ENCODE measurements around the gene KRI1.
A peak's percentile ranks its signal among the peaks of the same experiment; 100 is the strongest.
"Not testable (repeated sequence)": the region's sequence is repeated elsewhere in the genome, so short reads cannot be mapped to it uniquely, and the experiment has no call there.

Gene KRI1

DNA sequence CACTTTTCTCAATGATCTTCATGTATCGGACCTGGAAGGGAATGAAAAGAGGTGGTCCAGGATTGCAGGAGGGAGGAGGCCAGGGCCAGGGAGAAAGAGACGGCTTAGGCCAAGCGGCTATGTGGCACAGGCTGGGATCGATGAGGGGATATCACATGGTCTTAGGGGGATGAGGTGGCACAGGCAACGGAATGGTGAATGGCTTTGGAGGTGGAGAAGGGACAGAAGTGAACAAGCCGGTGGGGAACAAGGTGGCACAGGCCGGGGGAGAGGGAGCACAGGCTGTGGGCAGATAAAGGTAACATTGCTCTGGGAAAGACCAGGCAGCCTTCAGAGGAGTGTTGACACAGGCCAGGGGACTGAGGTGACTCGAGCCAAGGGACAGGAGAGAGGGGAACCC, 8.7 kb upstream of the KRI1 start:
- no peak for DNase-seq

DNA sequence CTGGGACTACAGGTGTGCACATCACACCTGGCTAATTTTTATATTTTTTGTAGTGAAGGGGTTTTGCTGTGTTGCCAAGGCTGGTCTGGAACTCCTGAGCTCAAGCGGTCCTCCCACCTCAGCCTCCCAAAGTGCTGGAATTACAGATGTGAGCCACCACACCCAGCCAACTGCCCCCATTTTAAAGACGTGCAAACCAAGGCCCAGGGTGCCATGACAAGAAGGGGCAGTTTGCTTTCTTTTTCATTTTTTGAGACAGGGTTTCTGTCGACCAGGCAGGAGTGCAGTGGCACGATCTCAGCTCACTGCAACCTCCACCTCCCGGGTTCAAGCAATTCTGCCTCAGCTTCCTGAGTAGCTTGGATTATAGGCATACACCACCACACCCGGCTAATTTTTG, 8.0 kb upstream of the KRI1 start:
- DNase-seq = not testable (repeated sequence)

DNA sequence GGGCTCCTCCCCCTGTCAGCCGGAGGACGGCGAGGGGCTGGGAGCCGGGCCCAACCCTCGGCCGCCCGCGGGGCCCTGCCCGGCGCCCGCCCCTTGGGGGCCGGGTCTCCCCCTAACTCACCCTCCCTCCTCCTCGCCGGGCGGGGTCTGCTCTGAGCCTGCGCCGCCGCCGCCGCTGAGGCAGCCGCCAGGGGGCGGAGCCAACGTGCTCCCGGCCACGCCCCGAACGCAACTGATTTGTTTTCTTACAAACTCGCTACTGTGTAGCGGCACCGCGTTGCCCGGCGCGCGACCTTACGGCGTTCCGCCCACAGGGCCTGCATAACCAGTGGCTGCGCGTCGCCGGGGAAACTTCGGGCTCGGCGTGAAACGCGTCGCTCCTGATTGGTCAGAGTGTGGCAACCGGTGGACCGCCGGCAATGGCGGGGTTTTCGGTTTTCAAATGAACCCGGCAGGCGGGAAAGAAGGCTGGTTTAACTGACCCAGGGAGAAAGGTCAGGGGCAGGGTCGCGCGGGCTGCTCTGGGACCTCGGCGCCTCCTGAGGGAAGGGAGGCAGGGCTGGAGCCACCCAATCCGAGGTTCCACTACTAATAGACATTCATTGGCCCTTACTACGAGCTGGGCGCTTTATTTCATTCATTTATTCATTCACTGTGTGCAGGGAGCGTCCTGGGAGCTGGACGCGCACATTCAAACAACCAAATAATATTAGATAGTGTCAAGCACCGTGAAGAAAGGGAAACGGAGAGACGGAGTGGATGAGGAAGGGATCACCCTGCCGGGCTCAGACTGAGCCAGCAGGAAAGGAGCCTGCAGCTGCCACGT, 3.2 kb upstream of the KRI1 start, which contains the start of gene CDKN2D:
Gene CDKN2D (minus strand): TSS at position 154 of the 826 bp plus-strand sequence. CDS start 326 bp downstream, outside the sequence.
- DNase-seq = peak; percentile 100

DNA sequence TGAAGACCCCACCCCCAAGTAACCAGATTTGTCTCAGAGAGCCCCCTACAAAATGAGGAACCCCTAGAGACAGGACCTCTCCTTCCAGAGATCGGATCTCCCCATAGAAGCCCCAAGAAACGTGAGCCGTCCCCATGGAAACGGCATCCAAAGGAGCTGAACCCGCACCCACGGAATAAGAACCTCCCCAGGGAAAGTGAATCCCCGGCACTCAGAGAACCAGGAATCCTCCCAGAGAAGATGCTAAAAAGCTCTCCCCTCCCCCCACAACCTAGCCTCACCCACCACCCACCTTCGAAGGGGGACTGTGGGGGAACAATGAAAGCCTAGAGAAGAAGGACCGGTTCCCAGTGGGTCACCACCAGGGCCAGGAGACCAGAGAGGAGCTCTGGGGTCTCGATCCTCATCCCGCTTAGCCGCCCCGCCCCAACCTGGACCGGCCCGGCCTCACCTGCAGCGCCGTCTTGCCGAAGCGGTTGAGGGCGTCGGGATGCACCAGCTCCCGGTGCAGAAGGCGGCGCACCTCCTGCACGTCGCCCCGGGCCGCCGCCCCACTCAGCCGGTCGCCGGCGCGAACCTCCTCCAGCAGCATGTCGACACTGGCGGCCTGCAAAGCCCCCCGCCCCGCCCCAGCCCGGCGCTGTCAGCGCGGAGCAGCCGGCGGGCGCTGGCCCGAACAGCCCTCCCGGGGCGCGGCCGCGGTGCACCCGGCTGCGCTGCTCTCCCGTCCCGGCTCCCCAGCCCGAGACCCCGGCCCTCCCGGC, 2.4 kb upstream of the KRI1 start:
- peak; percentile 62 for DNase-seq

DNA sequence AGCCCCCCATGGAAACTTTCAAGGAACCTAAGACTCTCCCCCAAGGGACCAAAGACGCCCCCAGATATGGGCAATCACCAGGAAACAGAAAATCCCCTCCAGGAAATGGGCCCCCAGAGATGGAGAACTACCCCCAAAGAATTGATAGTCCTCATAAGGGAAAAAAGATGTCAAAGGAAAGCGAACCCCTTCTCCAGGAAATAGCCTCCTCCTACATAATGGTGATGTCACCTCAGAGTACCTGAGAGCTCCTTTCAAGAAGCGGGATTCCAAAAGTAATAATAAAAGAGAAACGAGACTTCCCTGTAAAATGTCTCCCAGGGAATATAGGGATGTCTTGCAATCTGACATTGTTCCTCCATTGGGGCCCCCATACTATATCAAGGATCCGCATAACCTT, 1.8 kb upstream of the KRI1 start:
- DNase-seq = no peak

DNA sequence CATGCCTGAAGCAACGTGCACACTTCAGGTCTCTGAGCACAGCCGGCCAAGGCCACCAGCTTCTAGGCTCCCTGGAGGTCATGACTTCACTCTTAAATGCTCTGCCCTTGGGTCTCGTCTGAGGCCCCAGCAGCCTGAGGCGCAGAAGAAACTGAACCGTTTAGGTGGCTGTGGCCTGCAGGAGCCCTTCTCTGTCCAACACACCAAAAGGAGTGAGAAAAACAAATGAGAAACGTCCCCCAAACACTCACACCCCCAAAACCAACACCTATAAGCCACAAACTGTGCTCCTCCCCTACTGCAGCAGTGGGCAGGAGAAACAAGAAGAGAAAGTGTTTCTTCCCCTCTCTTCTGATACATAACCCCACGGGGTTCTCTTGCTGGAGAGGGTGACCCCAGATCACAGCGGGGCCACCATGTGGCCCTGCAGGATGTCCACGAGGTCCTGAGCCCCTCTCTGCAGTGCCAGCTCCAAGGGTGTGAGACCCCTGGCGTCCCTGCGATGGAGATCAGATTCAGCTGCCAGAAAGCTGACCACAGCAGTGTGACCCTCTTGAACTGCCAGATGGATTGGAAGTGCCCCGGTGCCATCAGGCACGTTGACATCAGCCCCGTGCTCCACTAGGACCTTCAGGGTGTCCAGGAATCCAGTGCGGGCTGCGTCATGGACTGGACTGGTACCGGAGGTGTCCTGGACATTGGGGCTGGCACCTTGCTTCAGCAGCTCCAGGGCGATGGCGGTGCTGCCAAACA, 1.0 kb upstream of the KRI1 start:
- DNase-seq = no peak

DNA sequence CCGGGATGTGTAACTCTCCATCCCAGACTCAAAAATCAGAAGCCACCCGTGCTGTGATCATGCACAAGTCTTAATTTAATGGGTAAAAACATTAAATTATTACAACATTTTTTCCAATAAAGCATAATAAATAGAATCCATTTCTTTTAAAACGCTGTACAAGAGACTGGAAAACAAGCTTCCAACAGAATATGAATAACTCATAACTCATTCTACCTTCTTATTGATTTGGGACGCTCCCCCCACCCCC, 523 bp upstream of the KRI1 start:
- DNase-seq = no peak

- DNase-seq = no peak
Observed at GRCh38 chr19:10565028-10565566, 713 bp downstream of the KRI1 start.

DNA sequence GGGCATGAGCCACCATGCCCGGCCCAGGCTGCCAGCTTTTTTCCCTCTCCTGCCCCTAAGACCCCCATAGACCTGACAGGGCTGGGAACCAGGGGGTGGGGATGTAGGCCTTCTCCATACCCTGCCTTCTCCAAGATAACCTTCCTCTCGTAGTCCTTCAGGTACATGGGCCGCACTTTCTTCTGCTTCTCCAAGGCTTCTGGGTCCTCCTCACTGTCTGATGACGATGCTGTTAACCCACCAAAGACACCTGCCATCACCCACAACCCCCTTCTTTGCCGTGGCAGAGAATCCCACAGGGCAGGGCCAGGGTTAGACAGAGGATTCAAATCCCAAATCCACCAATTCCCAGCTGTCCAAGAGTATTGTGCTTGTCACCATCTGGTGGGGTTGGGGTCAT, 3.2 kb downstream of the KRI1 start:
- DNase-seq = no peak

GRCh38 chr19:10560154-10560553, 5.7 kb downstream of the KRI1 start:
- no peak for DNase-seq

DNA sequence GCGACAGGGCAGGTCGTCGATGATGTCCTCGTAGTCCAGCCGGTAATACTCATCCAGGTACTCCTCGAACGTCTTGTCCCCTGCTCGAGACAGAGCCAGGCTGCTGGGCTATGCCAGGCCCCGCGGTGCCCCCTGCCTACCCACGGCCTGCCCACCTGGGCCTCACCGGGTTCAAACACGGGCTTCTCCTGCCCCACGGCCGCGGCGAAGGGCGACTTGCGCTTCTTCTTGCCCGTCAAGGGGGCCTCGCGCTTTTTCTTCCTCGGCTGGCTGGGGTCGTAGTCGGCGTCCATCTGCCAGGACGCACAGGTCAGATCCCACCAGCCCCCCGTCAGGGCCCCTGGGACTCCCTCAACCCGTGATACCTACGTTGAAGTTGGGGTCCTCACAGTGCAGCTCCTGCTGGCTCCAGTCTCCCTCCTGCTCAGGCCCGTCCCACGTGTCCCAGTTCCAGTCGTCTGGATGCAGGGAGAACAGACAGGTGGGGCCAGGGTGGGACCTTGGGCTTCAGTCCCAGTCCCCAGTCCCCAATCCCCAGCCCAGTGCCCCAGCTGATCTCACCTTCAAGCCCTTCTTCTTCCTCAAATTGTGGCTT, 8.1 kb downstream of the KRI1 start:
- DNase-seq = no peak

DNA sequence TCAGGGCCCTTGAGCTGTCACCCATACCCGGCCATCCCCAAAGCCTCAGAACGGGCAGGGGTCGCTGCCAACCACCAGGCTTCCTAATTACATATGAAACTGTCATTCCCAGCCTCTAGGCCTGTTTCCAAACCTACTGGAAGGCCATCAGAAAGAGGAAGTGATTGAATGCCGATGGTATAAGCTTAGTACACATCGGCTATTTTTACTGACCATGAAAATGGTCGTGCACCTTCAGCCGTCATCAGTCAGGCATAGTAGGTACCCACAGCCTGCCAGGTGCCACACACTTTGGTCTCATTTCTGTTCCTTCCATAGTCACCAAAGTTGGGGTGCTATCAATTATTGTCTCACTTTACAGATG, 10.2 kb downstream of the KRI1 start:
- DNase-seq = no peak

- no peak for DNase-seq
Observed at GRCh38 chr19:10554760-10555609, 10.8 kb downstream of the KRI1 start.

- peak; percentile 43 for DNase-seq
Observed at GRCh38 chr19:10553943-10554381, 11.8 kb downstream of the KRI1 start.

DNA sequence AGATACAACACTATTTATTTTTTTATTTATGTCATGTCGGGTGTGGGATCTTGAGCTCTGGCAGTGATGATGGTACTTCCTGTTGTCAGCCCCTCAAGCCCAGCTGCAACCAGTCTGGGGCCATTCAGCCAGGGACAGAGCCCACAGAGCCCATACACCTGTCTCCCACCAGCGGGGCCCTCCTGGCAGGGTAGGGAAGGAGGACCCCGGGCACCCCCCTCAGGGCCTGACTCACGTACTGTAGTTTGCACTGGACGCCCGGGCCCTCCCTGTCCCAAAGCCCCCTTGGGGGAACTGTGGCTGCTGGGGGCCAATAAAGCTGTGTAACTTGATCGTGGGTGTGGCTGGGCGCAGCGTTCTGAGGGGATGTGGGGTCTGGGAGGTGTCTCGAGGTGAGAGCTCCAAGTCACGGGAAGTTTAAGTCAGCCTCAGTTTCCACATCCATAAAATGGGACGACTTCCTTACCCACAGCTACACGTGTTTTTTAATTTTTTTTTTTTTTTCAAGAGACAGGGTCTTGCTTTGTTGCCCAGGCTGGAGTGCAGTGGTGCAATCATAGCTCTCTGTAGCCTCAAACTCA, 12.6 kb downstream of the KRI1 start:
- no peak for DNase-seq

DNA sequence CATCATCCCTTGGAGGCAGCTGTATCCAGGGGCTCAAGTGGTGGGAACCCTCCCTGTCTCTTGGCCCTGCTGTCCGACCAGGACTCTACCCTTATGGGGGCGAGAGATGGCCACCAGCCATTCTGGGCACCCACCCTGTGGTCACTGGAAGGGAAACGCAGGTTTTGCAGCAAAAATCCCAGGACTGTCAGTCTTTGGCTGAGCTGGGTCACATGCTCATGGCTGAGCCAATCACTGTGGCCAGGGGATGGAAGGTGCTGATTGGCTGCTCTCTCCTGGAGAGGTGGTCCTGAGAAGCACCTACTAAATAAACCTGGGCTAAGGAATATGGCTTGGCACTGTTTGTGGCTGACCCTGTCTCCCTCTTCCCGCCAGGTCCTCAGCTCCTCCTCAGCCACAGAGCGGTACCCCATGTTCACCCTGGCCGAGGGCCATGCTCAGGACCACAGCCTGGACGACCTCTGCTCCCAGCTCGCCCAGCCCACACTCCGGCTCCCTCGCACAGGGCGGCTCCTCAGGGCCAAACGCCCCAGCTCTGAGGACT, 13.2 kb downstream of the KRI1 start:
- no peak for DNase-seq

DNA sequence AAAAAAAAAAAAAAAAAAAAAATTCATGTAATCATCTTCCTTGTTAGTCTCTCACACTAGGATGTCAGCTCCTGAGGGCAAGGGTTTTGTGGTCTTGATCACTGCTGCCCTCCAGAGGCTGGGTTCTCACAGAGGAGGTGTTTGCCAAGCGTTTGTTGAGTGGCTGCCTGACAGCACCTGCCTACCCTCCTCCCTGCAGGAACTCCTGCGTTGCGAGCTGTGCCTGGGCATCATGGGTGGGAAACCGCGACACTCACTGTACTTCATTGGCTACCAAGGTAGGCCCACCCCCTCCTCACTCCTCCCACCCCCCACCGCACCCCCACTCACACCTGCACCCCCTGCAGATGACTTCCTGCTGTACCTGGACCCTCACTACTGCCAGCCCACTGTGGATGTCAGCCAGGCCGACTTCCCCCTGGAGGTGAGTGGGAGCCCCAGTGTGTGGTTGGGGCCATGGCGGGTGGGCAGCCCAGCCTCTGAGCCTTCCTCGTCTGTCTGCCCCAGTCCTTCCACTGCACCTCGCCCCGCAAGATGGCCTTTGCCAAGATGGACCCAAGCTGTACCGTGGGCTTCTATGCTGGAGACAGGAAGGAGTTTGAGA, 14.0 kb downstream of the KRI1 start:
- no peak for DNase-seq

DNA sequence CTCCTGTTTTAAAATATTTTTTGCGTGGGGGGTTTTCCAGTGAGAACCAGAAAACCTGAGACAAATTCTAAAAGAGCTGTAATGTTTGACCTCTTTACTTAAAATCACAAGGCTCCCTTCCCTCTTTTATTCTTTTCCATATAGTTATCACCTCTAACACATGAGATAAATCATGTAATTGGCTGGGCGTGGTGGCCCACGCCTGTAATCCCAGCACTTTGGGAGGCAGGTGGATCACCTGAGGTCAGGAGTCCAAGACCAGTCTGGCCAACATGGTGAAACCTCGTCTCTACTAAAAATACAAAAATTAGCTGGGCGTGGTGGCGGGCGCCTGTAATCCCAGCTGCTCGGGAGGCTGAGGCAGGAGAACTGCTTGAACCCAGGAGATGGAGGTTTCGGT, 14.8 kb downstream of the KRI1 start:
- not testable (repeated sequence) for DNase-seq

DNA sequence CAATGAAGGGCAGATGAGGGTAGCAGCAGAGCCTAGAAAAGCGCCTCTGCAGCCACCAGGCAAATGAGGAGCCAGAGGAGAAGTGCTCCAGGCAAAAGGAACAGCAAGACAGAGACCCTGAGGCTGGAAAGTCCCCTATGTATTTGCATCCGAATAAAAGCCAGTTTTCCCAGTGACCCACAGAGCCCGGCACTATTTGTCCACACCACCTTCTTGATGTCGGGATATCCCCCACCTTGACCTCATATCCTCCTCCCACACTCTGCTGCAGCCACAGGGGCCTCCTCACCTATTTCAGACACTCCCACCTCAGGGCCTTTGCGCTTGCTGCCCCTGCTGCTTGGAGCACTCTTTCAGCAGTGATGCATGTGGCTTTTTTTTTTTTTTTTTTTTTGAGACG, 15.5 kb downstream of the KRI1 start:
- no peak for DNase-seq

DNA sequence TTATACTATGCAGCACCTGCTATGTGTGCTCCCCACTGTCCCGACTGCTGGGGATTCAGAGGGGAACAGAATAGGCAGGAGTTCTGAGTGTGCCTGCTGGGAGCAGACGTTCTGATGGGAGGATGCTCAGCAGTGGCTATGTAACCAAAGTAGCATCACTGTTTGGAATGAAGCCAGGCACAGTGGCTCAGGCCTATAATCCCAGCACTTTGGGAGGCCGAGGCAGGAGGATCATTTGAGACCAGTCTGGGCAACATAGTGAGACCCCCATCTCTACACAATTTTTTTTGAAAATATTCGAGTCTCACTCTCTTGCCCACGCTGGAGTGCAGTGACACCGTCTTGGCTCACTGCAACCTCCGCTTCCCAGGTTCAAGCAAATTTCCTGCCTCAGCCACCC, 16.1 kb downstream of the KRI1 start:
- DNase-seq = no peak

- DNase-seq = no peak
Observed at GRCh38 chr19:10548746-10549276, 17.0 kb downstream of the KRI1 start.

All from activated gamma-delta T cell (primary cell).